NCI-H1436 treated with DMSO at 0.1 percent for 48 hours (cell line): ENCODE data around the gene CPNE9.

Source experiments
- DNase-seq: peaks from one replicate; lab custom pipeline; 2025; lab: John Stamatoyannopoulos, UW

Gene CPNE9

DNA sequence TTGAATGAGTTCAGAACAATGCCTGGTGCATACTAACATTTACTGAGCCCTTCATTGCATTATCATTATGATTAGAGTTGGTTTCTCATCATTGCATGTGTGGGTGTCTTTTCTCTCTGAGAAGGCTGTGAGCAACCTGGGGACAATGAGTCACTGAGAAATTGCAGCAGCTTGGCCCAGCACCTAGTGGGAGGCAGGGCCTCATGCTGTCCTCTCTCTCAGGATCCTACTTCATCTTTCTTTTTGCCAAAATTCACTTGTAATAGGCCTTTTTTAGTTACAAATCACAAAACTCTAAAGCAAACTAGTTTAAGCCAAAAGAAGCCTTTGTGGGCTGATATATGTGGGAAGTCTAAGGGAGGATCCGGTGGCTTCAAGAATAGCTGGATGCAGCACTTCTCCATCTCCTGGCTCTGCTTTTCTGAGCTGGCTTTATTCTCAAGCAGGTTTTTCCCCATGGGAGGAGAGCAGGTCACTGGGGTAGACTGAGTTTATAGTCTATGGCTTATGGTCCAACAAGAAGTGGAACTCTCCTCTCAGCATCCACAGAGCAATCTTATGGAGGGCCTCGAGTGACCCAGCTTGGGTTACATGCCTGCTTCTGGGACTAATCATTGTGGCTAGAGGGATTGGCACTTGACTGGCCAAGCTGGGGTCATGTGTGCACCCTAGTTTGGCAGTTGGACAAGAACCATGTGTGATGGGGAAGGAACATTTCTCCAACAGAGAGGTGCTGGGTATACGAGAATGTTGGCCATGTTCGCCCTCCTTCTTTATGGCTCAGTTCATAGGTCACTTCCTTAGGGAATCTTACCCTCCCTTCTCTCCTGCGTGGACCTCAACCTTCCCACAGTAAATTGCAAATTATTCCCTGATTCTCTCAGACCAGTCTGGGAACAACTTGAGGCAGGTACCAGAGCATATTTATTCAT is 74.8 kb downstream of the CPNE9 start:
- no peak for DNase-seq

- no peak for DNase-seq
Measured at GRCh38 chr3:9779075-9779593, 75.5 kb downstream of the CPNE9 start.
